ENCODE measurements around the gene CALML3.

CALML3 gene

DNA sequence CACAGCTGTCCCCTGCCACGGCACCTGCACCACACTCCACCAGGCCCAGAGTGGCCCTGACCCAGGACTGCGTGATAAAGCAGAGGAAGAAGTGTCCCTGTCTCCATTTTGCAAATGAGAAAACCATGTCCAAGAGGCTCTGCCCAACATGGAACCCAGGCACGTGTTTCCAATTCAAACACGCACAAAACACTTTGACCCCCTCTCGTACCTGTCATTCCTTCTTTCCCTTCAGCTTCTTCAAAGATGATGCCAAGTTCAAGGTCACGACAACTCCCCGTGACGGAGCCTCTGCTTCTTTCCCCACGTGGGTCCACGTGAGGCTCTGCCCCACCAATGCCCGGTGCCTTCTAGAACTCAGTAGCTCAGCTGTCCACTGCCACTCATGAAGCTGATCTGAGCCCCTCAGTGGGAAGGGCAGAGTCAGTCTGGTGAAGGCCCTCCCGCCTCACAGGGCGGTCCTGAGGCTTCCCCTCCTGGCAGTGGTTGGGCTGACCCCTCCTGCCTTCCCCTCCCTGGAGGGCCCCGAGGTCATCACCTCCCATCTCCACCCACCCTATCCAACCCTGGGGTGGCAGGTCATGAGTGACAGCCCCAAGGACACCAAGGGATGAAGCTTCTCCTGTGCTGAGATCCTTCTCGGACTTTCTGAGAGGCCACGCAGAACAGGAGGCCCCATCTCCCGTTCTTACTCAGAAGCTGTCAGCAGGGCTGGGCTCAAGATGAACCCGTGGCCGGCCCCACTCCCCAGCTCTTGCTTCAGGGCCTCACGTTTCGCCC is 44.4 kb upstream of the CALML3 start:
- H3K27ac ChIP-seq, result no peak overlapping the region
- no peak for TF ChIP-seq ZFX (IDR thresholded peaks at IDR 0.05)
- no peak for TF ChIP-seq CTCF (conservative IDR thresholded peaks at IDR 0.05)

GRCh38 chr10:5481121-5481520 is 43.6 kb upstream of the CALML3 start:
- TF ChIP-seq ZFX (IDR thresholded peaks at IDR 0.05), result no peak
- no peak for TF ChIP-seq CTCF (conservative IDR thresholded peaks at IDR 0.05)
- no peak overlapping the region for H3K27ac ChIP-seq

DNA sequence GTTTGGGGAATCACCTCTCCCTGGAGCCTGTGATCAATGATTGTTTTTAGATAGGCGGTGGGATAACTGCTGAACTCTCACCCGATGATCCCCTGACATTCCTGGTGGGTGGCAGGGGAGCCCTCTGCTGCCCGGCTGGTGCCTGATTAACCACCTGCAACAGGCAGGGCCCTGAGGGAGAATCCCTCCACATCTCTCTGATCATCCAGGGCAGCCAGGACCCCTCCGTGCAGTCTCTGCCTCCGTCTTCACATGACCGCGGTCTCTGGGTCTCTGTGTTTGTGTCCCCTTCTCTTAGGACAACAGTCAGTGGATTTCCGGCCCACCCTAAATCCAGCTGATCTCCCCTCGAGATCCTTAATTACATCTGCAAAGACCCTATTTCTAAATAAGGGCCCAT is 42.7 kb upstream of the CALML3 start:
- no peak overlapping the region for H3K27ac ChIP-seq
- TF ChIP-seq CTCF (conservative IDR thresholded peaks at IDR 0.05), result no peak
- TF ChIP-seq ZFX (IDR thresholded peaks at IDR 0.05), result no peak

- no peak overlapping the region for H3K27ac ChIP-seq
- TF ChIP-seq CTCF (conservative IDR thresholded peaks at IDR 0.05), result no peak
- no peak for TF ChIP-seq ZFX (IDR thresholded peaks at IDR 0.05)
Measured at GRCh38 chr10:5484205-5484604, 40.6 kb upstream of the CALML3 start.

GRCh38 chr10:5485290-5485689 is 39.5 kb upstream of the CALML3 start:
- no peak overlapping the region for H3K27ac ChIP-seq
- TF ChIP-seq CTCF (conservative IDR thresholded peaks at IDR 0.05) (no peak), ZFX (IDR thresholded peaks at IDR 0.05) (no peak)

DNA sequence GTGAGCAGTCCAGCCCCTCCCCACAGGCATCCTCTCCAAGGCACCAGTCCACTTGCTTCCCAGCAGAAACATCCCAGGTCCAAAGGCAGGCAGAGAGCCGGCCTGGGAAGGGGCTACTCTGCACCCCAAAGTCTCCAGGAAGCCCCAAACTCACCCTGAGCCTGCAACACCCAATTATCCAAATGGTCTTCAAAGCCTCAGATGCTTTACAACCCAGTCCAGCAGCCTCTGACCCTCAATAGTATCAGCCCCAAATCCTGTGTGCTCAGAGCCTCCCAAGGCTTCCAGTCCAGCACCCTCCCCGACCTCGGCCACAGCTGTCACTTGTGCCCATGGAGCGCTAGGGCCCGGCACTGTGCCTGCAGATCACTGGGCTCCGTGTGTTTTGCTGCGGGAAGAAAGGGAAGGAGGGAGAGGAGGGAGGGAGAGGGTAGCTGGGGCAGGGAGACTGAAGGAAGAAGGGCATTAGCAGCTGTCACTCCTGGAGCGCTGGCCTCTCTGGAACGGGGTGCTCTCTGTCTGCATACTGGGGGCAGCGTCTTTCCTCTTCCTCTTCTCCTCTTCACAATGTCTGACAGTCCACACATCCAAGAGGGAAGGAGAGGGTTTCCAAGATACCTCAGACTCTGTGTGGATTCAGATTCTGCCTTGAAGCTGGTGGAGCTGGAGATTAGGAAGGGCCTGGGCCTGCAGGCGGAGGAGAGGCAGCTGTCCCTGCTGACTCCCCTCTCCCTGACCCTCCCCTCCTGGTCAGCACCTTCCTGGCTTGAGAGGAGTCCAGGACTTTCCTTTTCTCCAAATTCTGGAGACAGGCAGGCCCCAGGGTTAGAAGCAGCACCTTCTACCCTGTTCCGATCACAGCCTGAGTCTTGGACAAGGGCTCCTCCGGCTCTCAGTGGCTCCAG is 38.6 kb upstream of the CALML3 start:
- no peak overlapping the region for H3K27ac ChIP-seq
- no peak for TF ChIP-seq CTCF (conservative IDR thresholded peaks at IDR 0.05)
- no peak for TF ChIP-seq ZFX (IDR thresholded peaks at IDR 0.05)

DNA sequence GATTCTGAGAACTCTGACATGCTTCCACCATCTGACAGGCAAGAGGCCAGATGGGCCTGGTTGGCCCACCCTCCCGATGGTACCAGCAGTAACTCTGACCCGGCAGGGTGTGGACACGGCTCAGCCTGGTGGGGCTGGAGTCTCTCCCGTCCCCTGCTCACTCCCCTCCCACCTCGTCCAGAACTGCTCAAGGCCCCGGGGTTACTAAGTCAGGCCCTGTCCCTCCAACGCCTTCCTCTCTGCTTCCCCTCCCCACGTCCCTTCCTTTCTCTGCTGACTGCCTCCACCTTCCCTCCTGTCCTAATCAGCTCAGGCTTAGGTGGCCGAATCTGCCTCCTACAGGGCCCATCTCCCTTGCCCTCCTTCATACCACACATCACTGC is 37.9 kb upstream of the CALML3 start:
- TF ChIP-seq CTCF (conservative IDR thresholded peaks at IDR 0.05), result no peak
- TF ChIP-seq ZFX (IDR thresholded peaks at IDR 0.05), result no peak
- H3K27ac ChIP-seq, result no peak overlapping the region
